ENCODE results near the gene SFMBT1.

The SFMBT1 gene

DNA sequence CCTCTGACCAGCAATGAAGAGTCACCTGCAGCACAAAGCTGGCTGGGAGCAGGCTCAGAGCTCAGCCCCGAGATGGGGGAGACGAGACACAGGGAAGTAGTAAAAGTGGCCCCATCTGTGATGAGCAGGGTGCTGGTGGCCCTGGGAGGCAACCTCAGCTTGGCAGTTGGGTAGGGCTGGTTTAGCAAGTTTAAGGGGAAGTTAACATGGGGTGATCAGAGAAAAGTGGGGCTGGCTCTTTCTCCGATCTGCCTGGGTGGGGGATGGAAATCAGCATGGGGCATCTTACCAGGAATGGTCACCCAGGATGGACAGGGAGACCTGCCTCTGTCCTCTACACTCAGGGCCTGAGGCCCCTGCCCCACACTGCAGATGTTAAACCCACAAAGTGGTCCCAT, 29.9 kb upstream of the SFMBT1 start:
- Mint-ChIP-seq H3K36me3 (ENCODE audit: low read depth) (no peaks in the 10 kb centered on the region), H3K4me3 (no peak overlapping the region), H3K27me3 (ENCODE audit: low read depth, poor library complexity) (peaks cover 4% of the 10 kb centered on the region), H3K27ac (no peak overlapping the region), H3K9me3 (no peaks in the 10 kb centered on the region), H3K4me1 (peaks cover 21% of the 10 kb centered on the region)
- DNase-seq: no peak
- TF ChIP-seq, protein P1, sequence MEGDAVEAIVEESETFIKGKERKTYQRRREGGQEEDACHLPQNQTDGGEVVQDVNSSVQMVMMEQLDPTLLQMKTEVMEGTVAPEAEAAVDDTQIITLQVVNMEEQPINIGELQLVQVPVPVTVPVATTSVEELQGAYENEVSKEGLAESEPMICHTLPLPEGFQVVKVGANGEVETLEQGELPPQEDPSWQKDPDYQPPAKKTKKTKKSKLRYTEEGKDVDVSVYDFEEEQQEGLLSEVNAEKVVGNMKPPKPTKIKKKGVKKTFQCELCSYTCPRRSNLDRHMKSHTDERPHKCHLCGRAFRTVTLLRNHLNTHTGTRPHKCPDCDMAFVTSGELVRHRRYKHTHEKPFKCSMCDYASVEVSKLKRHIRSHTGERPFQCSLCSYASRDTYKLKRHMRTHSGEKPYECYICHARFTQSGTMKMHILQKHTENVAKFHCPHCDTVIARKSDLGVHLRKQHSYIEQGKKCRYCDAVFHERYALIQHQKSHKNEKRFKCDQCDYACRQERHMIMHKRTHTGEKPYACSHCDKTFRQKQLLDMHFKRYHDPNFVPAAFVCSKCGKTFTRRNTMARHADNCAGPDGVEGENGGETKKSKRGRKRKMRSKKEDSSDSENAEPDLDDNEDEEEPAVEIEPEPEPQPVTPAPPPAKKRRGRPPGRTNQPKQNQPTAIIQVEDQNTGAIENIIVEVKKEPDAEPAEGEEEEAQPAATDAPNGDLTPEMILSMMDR (IDR thresholded peaks at IDR 0.05): no peak

DNA sequence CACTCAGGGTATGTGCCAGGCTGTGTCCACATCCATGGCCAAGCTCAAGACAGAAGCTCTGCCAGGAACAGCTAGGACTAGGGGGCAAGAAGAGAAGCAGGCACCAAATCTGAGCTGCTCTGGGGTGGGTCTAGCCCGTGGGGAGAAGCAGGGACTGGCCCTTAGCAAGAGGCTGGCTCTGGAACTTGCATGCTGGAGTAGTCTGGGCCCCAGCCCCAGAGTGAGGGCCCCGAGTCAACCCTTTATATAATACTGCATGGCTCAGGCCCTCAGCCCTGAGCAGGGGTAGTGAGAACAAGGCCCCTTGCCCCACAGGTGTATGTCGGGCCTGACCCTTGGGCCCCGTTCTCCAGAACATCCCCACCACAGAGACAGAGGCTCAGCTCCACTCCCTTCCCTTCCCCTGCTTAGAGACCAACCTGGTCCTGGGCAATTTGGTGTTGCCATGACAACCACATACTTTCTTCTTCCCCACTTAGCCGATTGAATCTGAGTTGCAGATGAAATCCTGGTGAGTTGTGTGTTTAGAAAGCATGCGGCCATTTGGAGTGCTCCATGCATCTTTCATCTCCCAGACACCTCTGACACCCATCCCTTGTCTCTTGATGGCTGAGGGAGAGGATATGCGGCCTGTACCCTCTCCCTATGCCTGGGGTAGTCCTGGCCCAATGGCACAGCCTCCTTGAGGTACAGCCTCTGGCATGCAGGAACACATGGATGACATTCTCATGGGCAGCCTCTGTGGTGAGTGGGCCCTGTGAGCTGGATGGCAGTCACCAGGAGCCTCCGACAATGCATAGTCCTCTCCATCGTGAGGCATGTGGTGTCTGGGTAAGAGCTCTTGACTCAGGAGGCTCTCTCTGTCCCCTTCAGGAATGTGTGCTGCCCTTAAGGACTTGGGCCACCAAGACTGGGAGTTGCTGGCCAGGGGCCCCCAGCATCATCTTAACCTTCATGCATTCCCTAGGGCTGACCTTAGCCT, 29.2 kb upstream of the SFMBT1 start:
- peaks cover 4% of the 10 kb centered on the region for H3K27me3 Mint-ChIP-seq (ENCODE audit: low read depth, poor library complexity)
- no peak overlapping the region for H3K27ac Mint-ChIP-seq
- H3K36me3 Mint-ChIP-seq (ENCODE audit: low read depth): no peaks in the 10 kb centered on the region
- DNase-seq: no peak
- no peaks in the 10 kb centered on the region for H3K9me3 Mint-ChIP-seq
- peaks cover 21% of the 10 kb centered on the region for H3K4me1 Mint-ChIP-seq
- TF ChIP-seq, protein P1 (IDR thresholded peaks at IDR 0.05): no peak
- no peak overlapping the region for H3K4me3 Mint-ChIP-seq

DNA sequence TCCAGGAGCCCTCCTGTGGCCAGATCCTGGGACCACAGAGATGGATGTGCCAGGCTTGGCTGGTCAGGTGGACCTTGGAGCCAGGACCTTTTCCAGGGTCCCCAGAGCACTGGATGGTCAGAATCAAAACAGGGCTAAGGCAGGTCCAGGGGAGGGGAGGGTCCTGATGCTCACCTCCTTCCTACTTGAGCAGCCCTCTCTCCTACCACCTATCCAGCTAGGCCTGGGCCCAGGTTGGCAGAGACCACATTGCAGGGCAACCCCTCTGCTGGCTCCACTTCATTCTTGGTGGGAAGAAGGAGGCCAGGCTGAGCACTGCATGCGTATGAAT, 28.5 kb upstream of the SFMBT1 start:
- H3K36me3 Mint-ChIP-seq (ENCODE audit: low read depth): no peaks in the 10 kb centered on the region
- H3K9me3 Mint-ChIP-seq: no peaks in the 10 kb centered on the region
- H3K4me3 Mint-ChIP-seq: no peak overlapping the region
- H3K27ac Mint-ChIP-seq: no peak overlapping the region
- no peak for DNase-seq
- H3K4me1 Mint-ChIP-seq: peaks cover 21% of the 10 kb centered on the region
- H3K27me3 Mint-ChIP-seq (ENCODE audit: low read depth, poor library complexity): peaks cover 4% of the 10 kb centered on the region
- TF ChIP-seq, protein P1 (IDR thresholded peaks at IDR 0.05): no peak

DNA sequence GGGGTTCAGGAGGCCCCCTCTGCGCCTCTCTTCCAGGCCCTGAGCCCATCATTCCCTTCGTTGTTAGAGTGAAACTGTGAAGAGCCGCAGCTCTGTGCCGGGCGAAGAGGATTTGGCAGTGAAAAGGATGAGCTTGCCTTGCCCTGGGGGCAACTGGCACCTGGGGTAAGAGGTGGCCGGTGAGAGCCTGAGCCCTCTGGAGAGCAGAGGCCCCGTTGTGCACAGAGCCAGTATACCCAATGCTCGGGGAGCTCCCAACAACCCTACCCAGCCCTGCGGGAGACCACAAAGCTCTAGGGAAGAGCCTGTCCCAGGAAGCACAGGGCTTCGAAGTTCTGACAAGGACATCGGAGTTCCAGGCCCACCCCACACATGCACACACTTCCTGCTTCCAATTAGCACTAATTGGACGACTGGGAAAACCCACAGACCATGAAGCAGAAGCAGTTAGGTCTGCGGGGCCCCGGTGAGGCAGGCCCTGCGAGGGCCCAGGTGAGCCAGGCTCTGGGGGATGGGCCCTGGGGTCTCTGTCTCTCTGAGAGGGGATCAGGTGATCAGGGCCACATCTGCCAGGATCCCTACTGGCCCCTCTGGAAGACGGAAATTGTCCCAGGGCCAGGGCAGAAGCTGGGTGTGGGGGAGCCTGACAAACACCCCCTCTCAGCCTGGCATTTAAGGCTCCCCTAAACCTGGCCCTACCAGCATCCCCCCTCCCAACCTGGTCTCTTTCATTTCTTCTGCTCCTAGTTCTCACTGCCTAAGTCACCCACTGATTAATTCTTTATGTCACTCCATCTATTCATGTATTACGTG, 27.9 kb upstream of the SFMBT1 start:
- TF ChIP-seq, protein P1 (IDR thresholded peaks at IDR 0.05): no peak
- Mint-ChIP-seq H3K27ac (no peak overlapping the region), H3K36me3 (ENCODE audit: low read depth) (no peaks in the 10 kb centered on the region), H3K27me3 (ENCODE audit: low read depth, poor library complexity) (peaks cover 4% of the 10 kb centered on the region), H3K4me3 (no peak overlapping the region), H3K9me3 (no peaks in the 10 kb centered on the region), H3K4me1 (peaks cover 21% of the 10 kb centered on the region)
- DNase-seq: no peak

DNA sequence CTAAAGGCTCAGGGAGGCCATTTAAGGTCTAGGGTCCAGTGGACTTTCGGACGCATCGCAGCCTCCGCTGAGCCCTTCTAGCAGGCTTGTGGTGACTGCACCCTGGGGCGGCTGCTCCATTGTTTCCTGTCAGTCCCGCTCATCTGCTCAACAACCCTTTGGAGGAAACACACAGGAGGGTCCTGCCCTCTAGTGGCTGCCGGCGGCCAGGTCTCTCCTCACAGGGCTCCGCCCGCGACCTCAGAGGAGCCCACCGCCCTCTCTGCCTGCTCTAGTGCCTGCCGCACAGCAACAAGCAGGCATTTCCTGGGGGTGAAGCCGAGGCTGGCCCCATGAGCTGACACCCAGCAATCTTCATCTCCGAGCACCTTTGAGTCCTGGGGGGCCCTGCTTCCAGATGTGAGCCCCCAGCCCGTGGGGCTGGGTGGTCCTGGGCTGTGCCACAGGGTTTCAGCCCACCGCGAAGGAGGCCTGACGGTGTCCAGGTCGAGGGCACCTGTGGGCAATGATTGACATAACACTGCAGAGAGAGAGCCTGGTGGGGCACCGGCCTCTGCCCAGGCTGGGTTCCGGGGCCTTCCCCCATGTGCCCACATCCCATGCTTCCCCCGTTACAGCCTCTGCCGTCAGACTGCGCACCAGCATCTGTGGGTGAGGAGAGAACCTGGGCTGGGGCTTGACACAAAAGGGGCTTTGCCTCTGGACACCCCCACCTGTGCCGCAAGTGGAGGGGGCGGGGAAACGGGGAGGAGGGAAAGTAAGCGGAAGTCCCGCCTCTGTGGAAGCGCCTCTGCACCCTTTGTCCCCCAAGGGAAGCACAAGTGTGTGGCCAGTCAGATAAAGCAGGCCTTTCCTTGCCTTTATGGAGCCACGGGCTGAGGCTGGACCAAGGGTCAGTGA, 27.0 kb upstream of the SFMBT1 start:
- TF ChIP-seq, protein P1 (IDR thresholded peaks at IDR 0.05): peak; percentile 94
- H3K27me3 Mint-ChIP-seq (ENCODE audit: low read depth, poor library complexity): peaks cover under 1% of the 10 kb centered on the region
- H3K4me1 Mint-ChIP-seq: peaks cover 21% of the 10 kb centered on the region
- H3K4me3 Mint-ChIP-seq: peak overlapping the region; percentile 48
- no peaks in the 10 kb centered on the region for H3K9me3 Mint-ChIP-seq
- H3K27ac Mint-ChIP-seq: no peak overlapping the region
- peak; percentile 90 for DNase-seq
- no peaks in the 10 kb centered on the region for H3K36me3 Mint-ChIP-seq (ENCODE audit: low read depth)

Data from nephron progenitor cell (in vitro differentiated cells).